GM23338 (cell line): Measurements from ENCODE around the gene U2SURP. TPM values are rescaled to one million over a fixed set of nuclear protein-coding genes. Genes with fewer than 3 reads are reported as not detected.
A peak's percentile ranks its signal among the peaks of the same experiment; 100 is the strongest.
"Not testable (repeated sequence)": the region's sequence is repeated elsewhere in the genome, so short reads cannot be mapped to it uniquely, and the experiment has no call there.

ENCODE experiments used
- ATAC-seq: fragments of 200-7000 bp; cut with Tn5 transposase; 3 replicates; pipeline ENCODE4 v1.9.1; 2020
- DNase-seq: peaks from one replicate; pipeline ENCODE4 v3.0.0-alpha.2; 2015; ENCODE audit warnings: low spot score
- H2AFZ ChIP-seq: fragments of 200-600 bp; sonication (generic); 2 replicates; pipeline ENCODE4 v1.8.0; 2016; ENCODE audit warnings: antibody characterized with exemption, mild to moderate bottlenecking, moderate library complexity
- H3F3A ChIP-seq: fragments of 200-600 bp; sonication (generic); replicated peaks from 2 replicates; pipeline ENCODE4 v1.8.0; 2017; ENCODE audit warnings: antibody characterized with exemption, mixed run types, low read depth
- H3K27ac ChIP-seq: fragments of 200-600 bp; sonication (generic); 2 replicates; pipeline ENCODE4 v1.6.1; 2016; ENCODE audit warnings: low read depth
- H3K27me3 ChIP-seq: fragments of 200-600 bp; sonication (generic); 2 replicates; pipeline ENCODE4 v1.8.0; 2016; ENCODE audit warnings: mild to moderate bottlenecking, mixed run types, moderate library complexity; ENCODE audit not compliant: insufficient read depth
- H3K36me3 ChIP-seq: fragments of 200-600 bp; sonication (generic); 2 replicates; pipeline ENCODE4 v1.8.0; 2016; ENCODE audit warnings: mild to moderate bottlenecking; ENCODE audit not compliant: insufficient read depth
- H3K4me1 ChIP-seq: fragments of 200-600 bp; sonication (generic); 2 replicates; pipeline ENCODE4 v1.8.0; 2016; ENCODE audit warnings: mild to moderate bottlenecking, moderate library complexity; ENCODE audit not compliant: insufficient read depth
- H3K4me2 ChIP-seq: fragments of 200-600 bp; sonication (generic); 2 replicates; pipeline ENCODE4 v1.7.1; 2017; ENCODE audit warnings: mixed run types
- H3K4me3 ChIP-seq: fragments of 200-600 bp; sonication (generic); 2 replicates; pipeline ENCODE4 v1.6.1; 2016; ENCODE audit warnings: mixed run types
- H3K79me2 ChIP-seq: fragments of 200-600 bp; sonication (generic); replicated peaks from 2 replicates; pipeline ENCODE4 v1.8.0; 2017; ENCODE audit warnings: mild to moderate bottlenecking; ENCODE audit not compliant: insufficient read depth
- H3K9me2 ChIP-seq: fragments of 200-600 bp; sonication (generic); 2 replicates; pipeline ENCODE4 v1.8.0; 2017; ENCODE audit not compliant: insufficient read depth
- H4K20me1 ChIP-seq: fragments of 200-600 bp; sonication (generic); replicated peaks from 2 replicates; pipeline ENCODE4 v1.8.0; 2017; ENCODE audit warnings: mild to moderate bottlenecking; ENCODE audit not compliant: insufficient read depth
- H3K27ac Mint-ChIP-seq: 2 replicates; pipeline ENCODE4 v1.8.0; 2020; ENCODE audit warnings: inconsistent platforms, mild to moderate bottlenecking, moderate library complexity, mixed read lengths
- H3K27me3 Mint-ChIP-seq: 3 replicates; pipeline ENCODE4 v1.8.0; 2022; ENCODE audit warnings: low read depth, mild to moderate bottlenecking, moderate library complexity, mixed read lengths, inconsistent platforms; ENCODE audit not compliant: insufficient read depth, poor library complexity
- H3K36me3 Mint-ChIP-seq: 3 replicates; pipeline ENCODE4 v1.8.0; 2021; ENCODE audit warnings: low read depth, mild to moderate bottlenecking, inconsistent platforms, moderate library complexity, mixed read lengths
- H3K4me1 Mint-ChIP-seq: 3 replicates; pipeline ENCODE4 v1.8.0; 2020; ENCODE audit warnings: mild to moderate bottlenecking, inconsistent platforms, mixed read lengths
- H3K4me3 Mint-ChIP-seq: 3 replicates; pipeline ENCODE4 v1.8.0; 2021; ENCODE audit warnings: moderate library complexity, mild to moderate bottlenecking, inconsistent platforms, mixed read lengths
- H3K9me3 Mint-ChIP-seq: 3 replicates; pipeline ENCODE4 v1.8.0; 2020; ENCODE audit warnings: moderate library complexity, mild to moderate bottlenecking, inconsistent platforms, mixed read lengths
- CREB1 ChIP-seq: fragments of 250-450 bp; sonication (Bioruptor Pico); IDR thresholded peaks from 2 replicates; pipeline ENCODE4 v1.5.0; 2020; ENCODE audit warnings: low read depth, mild to moderate bottlenecking, moderate library complexity
- CTCF ChIP-seq, 2 experiments: fragments of 200-600 bp in 1 of 2; sonication (generic) in 1 of 2; conservative IDR thresholded peaks; 2 replicates each; pipeline versions ENCODE4 v1.5.1 to v1.6.1; 2016 to 2017; ENCODE audit warnings: antibody characterized with exemption in 2 of 2, low read depth in 2 of 2, mild to moderate bottlenecking in 2 of 2, moderate library complexity in 1 of 2
- ETS1 ChIP-seq: IDR thresholded peaks from 2 replicates; pipeline ENCODE4 v1.6.1; 2016; ENCODE audit warnings: antibody characterized with exemption
- EZH2phosphoT487 ChIP-seq: fragments of 200-600 bp; sonication (generic); IDR thresholded peaks from one replicate; pipeline ENCODE4 v1.8.1; 2018; ENCODE audit warnings: antibody characterized with exemption; ENCODE audit not compliant: unreplicated experiment
- JUNB ChIP-seq: IDR thresholded peaks from one replicate; pipeline ENCODE4 v1.6.1; 2016; ENCODE audit warnings: antibody characterized with exemption; ENCODE audit not compliant: unreplicated experiment
- NANOG ChIP-seq: IDR thresholded peaks from 2 replicates; pipeline ENCODE4 v1.6.1; 2016; ENCODE audit warnings: antibody characterized with exemption, borderline replicate concordance
- POLR2AphosphoS5 ChIP-seq: IDR thresholded peaks from 2 replicates; pipeline ENCODE4 v1.6.1; 2016; ENCODE audit warnings: antibody characterized with exemption, low read depth
- REST ChIP-seq: IDR thresholded peaks from one replicate; pipeline ENCODE4 v1.6.1; 2018; ENCODE audit warnings: antibody characterized with exemption; ENCODE audit not compliant: unreplicated experiment
- ZNF462 ChIP-seq: fragments of 250-450 bp; sonication (Bioruptor Pico); IDR thresholded peaks from 2 replicates; pipeline ENCODE4 v1.5.0; 2020; ENCODE audit warnings: mild to moderate bottlenecking, moderate library complexity
- polyA plus RNA-seq: library from polyadenylated mRNA; unstranded; fragments of >200 nt; fragmentation: Nextera tagmentation; extraction: Ambion mirVana; gene quantifications from 2 replicates; pipeline ENCODE4 v1.2.1, GENCODE V29; 2016
- total RNA-seq: library from RNA; depleted of rRNA; stranded (reverse); fragments of >200 nt; shearing (Covaris generic); gene quantifications from 2 replicates; pipeline ENCODE4 v1.2.3, GENCODE V29; 2014

Gene U2SURP
- total and polyA plus RNA-seq, 2 experiments from 2014 or later, result 116 to 372 TPM

- H3K36me3 ChIP-seq, result no peaks in the 10 kb centered on the region
- H3K9me2 ChIP-seq, result no peaks in the 10 kb centered on the region
- peak overlapping the region; percentile 74; the same call in 1 of the 2 replicates for H2AFZ ChIP-seq
- Mint-ChIP-seq H3K36me3 (no peaks in the 10 kb centered on the region), H3K4me3 (no peak overlapping the region), H3K27me3 (peaks cover 1% of the 10 kb centered on the region), H3K9me3 (no peaks in the 10 kb centered on the region), H3K4me1 (peaks cover 7% of the 10 kb centered on the region), H3K27ac (no peak overlapping the region)
- peak; percentile 36 for DNase-seq
- no peaks in the 10 kb centered on the region for H3K4me1 ChIP-seq
- H4K20me1 ChIP-seq, result no peaks in the 10 kb centered on the region
- peak; percentile 78 for ATAC-seq
- no peak for TF ChIP-seq ETS1
- TF ChIP-seq CTCF (conservative IDR thresholded peaks at IDR 0.05; ENCODE audit: low read depth in 2 of 2), result no peak
- no peak for TF ChIP-seq ZNF462 (CRISPR knock-in tag)
- TF ChIP-seq JUNB, result no peak
- no peak for TF ChIP-seq EZH2phosphoT487
- TF ChIP-seq NANOG, result no peak
- no peak for TF ChIP-seq CREB1 (CRISPR knock-in tag)
- TF ChIP-seq REST, result no peak
- no peak for TF ChIP-seq POLR2AphosphoS5
- H3K4me2 ChIP-seq, result no peak overlapping the region
- H3K27ac ChIP-seq, result no peak overlapping the region
- H3K4me3 ChIP-seq, result no peak overlapping the region
- H3K79me2 ChIP-seq, result no peaks in the 10 kb centered on the region
- no peaks in the 10 kb centered on the region for H3F3A ChIP-seq
- no peaks in the 10 kb centered on the region for H3K27me3 ChIP-seq
These were observed 13.7 kb upstream of the U2SURP start for GRCh38 chr3:142987707-142988106.

- H3K4me1 ChIP-seq, H3K79me2 ChIP-seq, H3K27ac ChIP-seq, H3K27me3 Mint-ChIP-seq, H3K4me3 ChIP-seq, H3K4me1 Mint-ChIP-seq, H3K36me3 Mint-ChIP-seq, H3F3A ChIP-seq, H2AFZ ChIP-seq, H3K4me2 ChIP-seq, ATAC-seq, H3K9me3 Mint-ChIP-seq, H3K36me3 ChIP-seq, H3K4me3 Mint-ChIP-seq, H3K27me3 ChIP-seq, H3K9me2 ChIP-seq, H3K27ac Mint-ChIP-seq, H4K20me1 ChIP-seq, DNase-seq: not testable (repeated sequence)
These were observed 13.1 kb upstream of the U2SURP start for GRCh38 chr3:142988221-142988620.
